Measurements from ENCODE around the gene KLF4. TPM values are rescaled to one million over a fixed set of nuclear protein-coding genes. Genes with fewer than 3 reads are reported as not detected.

KLF4 gene
- total and polyA plus RNA-seq, 2 of the 4 experiments (the other 2 are of a cell fraction), result 1.3 to 3.8 TPM

DNA sequence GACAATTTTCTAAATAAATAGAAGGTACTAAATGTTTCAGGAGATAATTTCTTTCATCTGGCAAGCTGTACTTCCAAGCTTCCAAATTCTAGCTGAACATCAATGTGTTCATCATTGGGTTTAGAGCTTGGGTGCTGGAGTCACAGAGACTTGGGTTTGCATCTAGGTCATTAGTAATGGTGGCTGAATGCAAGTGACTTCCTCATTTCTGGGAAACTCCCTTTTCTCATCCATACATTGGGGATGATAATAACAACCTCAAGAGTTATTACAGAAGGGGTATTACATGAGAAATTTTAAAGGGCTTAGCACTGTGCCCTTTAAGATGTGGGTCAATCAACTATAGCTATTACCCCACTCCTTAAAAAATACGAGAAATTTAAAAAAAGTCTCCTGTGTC is 41.1 kb upstream of the KLF4 start:
- no peak overlapping the region for H3K18ac ChIP-seq (ENCODE audit: low read depth, low read length)
- H2AFZ ChIP-seq (replicated peaks; ENCODE audit: low read length, poor library complexity), result no peak overlapping the region
- no peak overlapping the region for H3K9ac ChIP-seq (ENCODE audit: low read depth, low read length)
- no peaks in the 10 kb centered on the region for H3K4me1 ChIP-seq (ENCODE audit: control insufficient read depth, insufficient read depth, low read length)
- H3K4ac ChIP-seq (ENCODE audit: low read depth, low read length), result no peak overlapping the region
- H2AK9ac ChIP-seq (replicated peaks; ENCODE audit: low read depth, low read length, poor library complexity), result no peak overlapping the region
- dilution Hi-C loops (cut with HindIII; ENCODE audit: low sequenced_read_pairs, unreplicated experiment), result no loop called here
- DNase-seq, result no peak
- no peak overlapping the region for H2BK5ac ChIP-seq (ENCODE audit: low read depth, low read length, poor library complexity, severe bottlenecking)
- ATAC-seq (ENCODE audit: low read depth), result no peak
- H3K4me3 ChIP-seq (ENCODE audit: insufficient read depth, low read depth, low read length), result no peak overlapping the region
- H3K9me3 ChIP-seq (ENCODE audit: control insufficient read depth, insufficient read depth, low read length), result no peaks in the 10 kb centered on the region
- intact Hi-C loops (cut with micrococcal nuclease), result no loop called here
- no peak overlapping the region for H3K27ac ChIP-seq (ENCODE audit: insufficient read depth, low read length)
- ChIA-PET POLR2A (ENCODE audit: unreplicated experiment) (no interaction called here), CTCF (interaction anchor here (0.5 kb wide), 1 partner anchor 33 kb away, joined by 3 read pairs; no protein-coding TSS in a partner anchor)
- no peak overlapping the region for H2BK15ac ChIP-seq (ENCODE audit: low read depth, low read length)
- no peak overlapping the region for H2AK5ac ChIP-seq (ENCODE audit: low read depth, low read length)
- H2BK120ac ChIP-seq (ENCODE audit: low read depth, low read length), result no peak overlapping the region
- H4K20me1 ChIP-seq (ENCODE audit: insufficient read depth, low read length), result no peaks in the 10 kb centered on the region
- no peak overlapping the region for H4K8ac ChIP-seq (ENCODE audit: low read depth in 2 of 2, low read length in 2 of 2)
- no peak for TF ChIP-seq RCOR1 (IDR thresholded peaks at IDR 0.05; ENCODE audit: insufficient replicate concordance, low read length)
- H2BK20ac ChIP-seq (ENCODE audit: low read depth, low read length), result no peak overlapping the region
- no TSS peak for BruUV-seq (replicated peaks)
- H3K9me1 ChIP-seq (ENCODE audit: insufficient read depth, low read length), result no peaks in the 10 kb centered on the region
- no CpG with 5 or more reads among the region's 1 CpG for WGBS, 2 experiments (ENCODE audit: extremely low coverage in 2 of 2, insufficient read length in 1 of 2)
- no peak overlapping the region for H3K4me2 ChIP-seq (ENCODE audit: low read depth, low read length)
- H3K27me3 ChIP-seq (ENCODE audit: control insufficient read depth, insufficient read depth, low read length), result no peaks in the 10 kb centered on the region
- no peak overlapping the region for H4K5ac ChIP-seq (ENCODE audit: low read depth, low read length)
- in situ Hi-C loops (cut with MboI; ENCODE audit: low sequenced_read_pairs), result no loop called here
- H3K79me1 ChIP-seq (ENCODE audit: low read depth in 1 of 2, low read length in 2 of 2), result no peaks in the 10 kb centered on the region
- H3K14ac ChIP-seq (replicated peaks; ENCODE audit: low read depth, low read length), result no peak overlapping the region
- H3K23ac ChIP-seq (ENCODE audit: low read depth, low read length), result no peak overlapping the region
- no peaks in the 10 kb centered on the region for H3K36me3 ChIP-seq (ENCODE audit: control insufficient read depth, insufficient read depth, low read length)
- H4K91ac ChIP-seq (ENCODE audit: insufficient read depth, low read depth, low read length), result no peak overlapping the region
- H3K56ac ChIP-seq (ENCODE audit: extremely low read depth, insufficient read depth, low read length), result no peak overlapping the region
